Measurements from ENCODE around the gene TRRAP. TPM values are rescaled to one million over a fixed set of nuclear protein-coding genes. Genes with fewer than 3 reads are reported as not detected.
A peak's percentile ranks its signal among the peaks of the same experiment; 100 is the strongest.

The TRRAP gene
- total and polyA plus RNA-seq, 2 of the 4 experiments (the other 2 are of a cell fraction) = 12.5 to 18.1 TPM

DNA sequence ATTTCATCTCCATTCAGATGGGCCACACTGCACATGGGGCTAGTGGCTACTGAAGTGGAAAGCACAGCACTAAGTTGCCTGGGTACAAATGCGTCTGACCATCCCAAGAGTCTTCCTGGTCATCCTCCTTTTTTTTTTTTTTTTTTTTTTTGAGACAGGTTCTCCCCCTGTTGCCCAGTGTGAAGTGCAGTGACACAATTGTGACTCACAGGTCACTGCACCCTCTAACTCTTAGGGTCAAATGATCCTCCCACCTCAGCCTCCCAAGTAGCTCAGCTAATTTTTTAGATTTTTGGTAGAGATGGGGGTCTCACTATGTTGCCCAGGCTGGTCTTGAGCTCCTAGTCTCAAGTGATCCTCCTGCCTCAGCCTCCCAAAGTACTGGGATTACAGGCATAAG, 3.4 kb upstream of the TRRAP start:
- H2BK15ac ChIP-seq (ENCODE audit: low read depth, low read length) = no peak overlapping the region
- H4K5ac ChIP-seq (ENCODE audit: low read depth, low read length) = no peak overlapping the region
- no peak overlapping the region for H2BK120ac ChIP-seq (ENCODE audit: low read depth, low read length)
- no peaks in the 10 kb centered on the region for H3K9me3 ChIP-seq (ENCODE audit: control insufficient read depth, insufficient read depth, low read length)
- no peak overlapping the region for H2BK20ac ChIP-seq (ENCODE audit: low read depth, low read length)
- WGBS, 2 experiments (ENCODE audit: extremely low coverage in 2 of 2, insufficient read length in 1 of 2) = no CpG with 5 or more reads among the region's 1 CpG
- dilution Hi-C loops (cut with HindIII; ENCODE audit: low sequenced_read_pairs, unreplicated experiment) (no loop called here), intact Hi-C loops (cut with micrococcal nuclease) (no loop called here), in situ Hi-C loops (cut with MboI; ENCODE audit: low sequenced_read_pairs) (no loop called here)
- no peak overlapping the region for H2AFZ ChIP-seq (replicated peaks; ENCODE audit: low read length, poor library complexity)
- peaks cover 9% of the 10 kb centered on the region for H4K20me1 ChIP-seq (ENCODE audit: insufficient read depth, low read length)
- no peak overlapping the region for H3K4ac ChIP-seq (ENCODE audit: low read depth, low read length)
- no peak for ATAC-seq (ENCODE audit: low read depth)
- ChIA-PET CTCF (no interaction called here), POLR2A (ENCODE audit: unreplicated experiment) (no interaction called here)
- no peak overlapping the region for H3K9ac ChIP-seq (ENCODE audit: low read depth, low read length)
- H2BK5ac ChIP-seq (ENCODE audit: low read depth, low read length, poor library complexity, severe bottlenecking) = no peak overlapping the region
- no peak overlapping the region for H2AK5ac ChIP-seq (ENCODE audit: low read depth, low read length)
- no peak overlapping the region for H4K91ac ChIP-seq (ENCODE audit: insufficient read depth, low read depth, low read length)
- H3K9me1 ChIP-seq (ENCODE audit: insufficient read depth, low read length) = peaks cover 5% of the 10 kb centered on the region; the same call in 1 of the 2 replicates
- peaks cover 5 to 13% of the 10 kb centered on the region in 2 experiments; a peak in 2 of 4 replicates for H3K79me1 ChIP-seq (ENCODE audit: low read depth in 1 of 2, low read length in 2 of 2)
- H3K18ac ChIP-seq (ENCODE audit: low read depth, low read length) = no peak overlapping the region
- peak overlapping the region; percentile 78 for H2AK9ac ChIP-seq (replicated peaks; ENCODE audit: low read depth, low read length, poor library complexity)
- H4K8ac ChIP-seq (ENCODE audit: low read depth in 2 of 2, low read length in 2 of 2) = no peak overlapping the region
- no peak for DNase-seq
- TF ChIP-seq, protein P1, sequence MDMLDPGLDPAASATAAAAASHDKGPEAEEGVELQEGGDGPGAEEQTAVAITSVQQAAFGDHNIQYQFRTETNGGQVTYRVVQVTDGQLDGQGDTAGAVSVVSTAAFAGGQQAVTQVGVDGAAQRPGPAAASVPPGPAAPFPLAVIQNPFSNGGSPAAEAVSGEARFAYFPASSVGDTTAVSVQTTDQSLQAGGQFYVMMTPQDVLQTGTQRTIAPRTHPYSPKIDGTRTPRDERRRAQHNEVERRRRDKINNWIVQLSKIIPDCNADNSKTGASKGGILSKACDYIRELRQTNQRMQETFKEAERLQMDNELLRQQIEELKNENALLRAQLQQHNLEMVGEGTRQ (IDR thresholded peaks at IDR 0.05; ENCODE audit: low read depth, low read length) = no peak
- TF ChIP-seq CEBPB (IDR thresholded peaks at IDR 0.05; ENCODE audit: low read depth, low read length) (no peak), NFE2L2 (IDR thresholded peaks at IDR 0.05; ENCODE audit: low read depth, low read length) (no peak), POLR2A (IDR thresholded peaks at IDR 0.05; ENCODE audit: low read depth, low read length) (no peak), RAD21 (IDR thresholded peaks at IDR 0.05; ENCODE audit: low read length) (no peak), RFX5 (IDR thresholded peaks at IDR 0.05; ENCODE audit: low read depth, low read length) (no peak), RCOR1 (IDR thresholded peaks at IDR 0.05; ENCODE audit: insufficient replicate concordance, low read length) (no peak), BHLHE40 (IDR thresholded peaks at IDR 0.05; ENCODE audit: low read depth, low read length) (no peak), MAFK (IDR thresholded peaks at IDR 0.05; ENCODE audit: low read depth, low read length) (no peak), MXI1 (IDR thresholded peaks at IDR 0.05; ENCODE audit: borderline replicate concordance, low read depth, low read length) (no peak), MAZ (IDR thresholded peaks at IDR 0.05; ENCODE audit: borderline replicate concordance, low read depth, low read length) (no peak), SMC3 (IDR thresholded peaks at IDR 0.05; ENCODE audit: low read depth, low read length) (no peak), CHD1 (IDR thresholded peaks at IDR 0.05; ENCODE audit: low read depth, low read length) (no peak), FOS (IDR thresholded peaks at IDR 0.05; ENCODE audit: low read depth, low read length) (no peak)
- TF ChIP-seq, protein P2, sequence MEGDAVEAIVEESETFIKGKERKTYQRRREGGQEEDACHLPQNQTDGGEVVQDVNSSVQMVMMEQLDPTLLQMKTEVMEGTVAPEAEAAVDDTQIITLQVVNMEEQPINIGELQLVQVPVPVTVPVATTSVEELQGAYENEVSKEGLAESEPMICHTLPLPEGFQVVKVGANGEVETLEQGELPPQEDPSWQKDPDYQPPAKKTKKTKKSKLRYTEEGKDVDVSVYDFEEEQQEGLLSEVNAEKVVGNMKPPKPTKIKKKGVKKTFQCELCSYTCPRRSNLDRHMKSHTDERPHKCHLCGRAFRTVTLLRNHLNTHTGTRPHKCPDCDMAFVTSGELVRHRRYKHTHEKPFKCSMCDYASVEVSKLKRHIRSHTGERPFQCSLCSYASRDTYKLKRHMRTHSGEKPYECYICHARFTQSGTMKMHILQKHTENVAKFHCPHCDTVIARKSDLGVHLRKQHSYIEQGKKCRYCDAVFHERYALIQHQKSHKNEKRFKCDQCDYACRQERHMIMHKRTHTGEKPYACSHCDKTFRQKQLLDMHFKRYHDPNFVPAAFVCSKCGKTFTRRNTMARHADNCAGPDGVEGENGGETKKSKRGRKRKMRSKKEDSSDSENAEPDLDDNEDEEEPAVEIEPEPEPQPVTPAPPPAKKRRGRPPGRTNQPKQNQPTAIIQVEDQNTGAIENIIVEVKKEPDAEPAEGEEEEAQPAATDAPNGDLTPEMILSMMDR (conservative IDR thresholded peaks at IDR 0.05; ENCODE audit: low read depth, low read length) = no peak
- TF ChIP-seq, protein P3, sequence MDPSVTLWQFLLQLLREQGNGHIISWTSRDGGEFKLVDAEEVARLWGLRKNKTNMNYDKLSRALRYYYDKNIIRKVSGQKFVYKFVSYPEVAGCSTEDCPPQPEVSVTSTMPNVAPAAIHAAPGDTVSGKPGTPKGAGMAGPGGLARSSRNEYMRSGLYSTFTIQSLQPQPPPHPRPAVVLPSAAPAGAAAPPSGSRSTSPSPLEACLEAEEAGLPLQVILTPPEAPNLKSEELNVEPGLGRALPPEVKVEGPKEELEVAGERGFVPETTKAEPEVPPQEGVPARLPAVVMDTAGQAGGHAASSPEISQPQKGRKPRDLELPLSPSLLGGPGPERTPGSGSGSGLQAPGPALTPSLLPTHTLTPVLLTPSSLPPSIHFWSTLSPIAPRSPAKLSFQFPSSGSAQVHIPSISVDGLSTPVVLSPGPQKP (IDR thresholded peaks at IDR 0.05; ENCODE audit: borderline replicate concordance, low read depth, low read length) = no peak
- no TSS peak for BruUV-seq (replicated peaks)
- H3K27me3 ChIP-seq (ENCODE audit: control insufficient read depth, insufficient read depth, low read length) = peaks cover 2% of the 10 kb centered on the region; the same call in 1 of the 2 replicates
- H3K4me3 ChIP-seq (ENCODE audit: insufficient read depth, low read depth, low read length) = no peak overlapping the region
- H3K23ac ChIP-seq (ENCODE audit: low read depth, low read length) = no peak overlapping the region
- no peak overlapping the region for H3K56ac ChIP-seq (ENCODE audit: extremely low read depth, insufficient read depth, low read length)
- H3K27ac ChIP-seq (ENCODE audit: insufficient read depth, low read length) = no peak overlapping the region
- no peaks in the 10 kb centered on the region for H3K36me3 ChIP-seq (ENCODE audit: control insufficient read depth, insufficient read depth, low read length)
- H3K4me1 ChIP-seq (ENCODE audit: control insufficient read depth, insufficient read depth, low read length) = peaks cover 10% of the 10 kb centered on the region
- no peak overlapping the region for H3K4me2 ChIP-seq (ENCODE audit: low read depth, low read length)
- no peak overlapping the region for H3K14ac ChIP-seq (replicated peaks; ENCODE audit: low read depth, low read length)
